Endometrium (tissue), 2 donors: ENCODE data around the gene TNRC6A.
"Not testable (repeated sequence)": the region's sequence is repeated elsewhere in the genome, so short reads cannot be mapped to it uniquely, and the experiment has no call there.

ENCODE experiments used
- FAIRE-seq: peaks from 2 replicates; lab custom pipeline; 2012; peaks lifted over from hg19 to GRCh38; lab: Jason Lieb, UNC
- donor health status: control.
- donor health status: control.

Gene TNRC6A

GRCh38 chr16:24845726-24846547, 116.5 kb downstream of the TNRC6A start, which contains the start of gene SLC5A11:
Gene SLC5A11, plus strand, starts transcription at chr16:24845963. Its CDS starts 12,681 bp downstream, at chr16:24858644.
- FAIRE-seq = no peak

- no peak for FAIRE-seq
These were observed 117.3 kb downstream of the TNRC6A start for GRCh38 chr16:24846548-24847357.

GRCh38 chr16:24847358-24847664, 117.9 kb downstream of the TNRC6A start:
- no peak for FAIRE-seq

GRCh38 chr16:24848065-24848464, 118.6 kb downstream of the TNRC6A start:
- FAIRE-seq = no peak

GRCh38 chr16:24849641-24850040, 120.2 kb downstream of the TNRC6A start:
- no peak for FAIRE-seq

GRCh38 chr16:24850289-24850938, 121.0 kb downstream of the TNRC6A start:
- no peak for FAIRE-seq

GRCh38 chr16:24851700-24852099, 122.2 kb downstream of the TNRC6A start:
- FAIRE-seq = no peak

GRCh38 chr16:24852281-24852721, 122.8 kb downstream of the TNRC6A start:
- no peak for FAIRE-seq

- no peak for FAIRE-seq
These were observed 123.8 kb downstream of the TNRC6A start for GRCh38 chr16:24853169-24853824.

- FAIRE-seq = no peak
These were observed 124.4 kb downstream of the TNRC6A start for GRCh38 chr16:24853830-24854229.

GRCh38 chr16:24854607-24855171, 125.2 kb downstream of the TNRC6A start:
- FAIRE-seq = no peak

- FAIRE-seq = no peak
These were observed 126.2 kb downstream of the TNRC6A start for GRCh38 chr16:24855678-24856077.

- not testable (repeated sequence) for FAIRE-seq
These were observed 127.4 kb downstream of the TNRC6A start for GRCh38 chr16:24856871-24857270.

GRCh38 chr16:24858219-24859041, 129.0 kb downstream of the TNRC6A start:
- FAIRE-seq = no peak

- FAIRE-seq = no peak
These were observed 132.0 kb downstream of the TNRC6A start for GRCh38 chr16:24861461-24861860.

- no peak for FAIRE-seq
These were observed 134.4 kb downstream of the TNRC6A start for GRCh38 chr16:24863582-24864437.

GRCh38 chr16:24869033-24869432, 139.6 kb downstream of the TNRC6A start:
- FAIRE-seq = no peak

- FAIRE-seq = no peak
These were observed 142.4 kb downstream of the TNRC6A start for GRCh38 chr16:24871891-24872290.

- no peak for FAIRE-seq
These were observed 143.6 kb downstream of the TNRC6A start for GRCh38 chr16:24873028-24873427.

- no peak for FAIRE-seq
These were observed 146.0 kb downstream of the TNRC6A start for GRCh38 chr16:24875466-24875865.
